ENCODE results near the gene MELTF. TPM values are rescaled to one million over a fixed set of nuclear protein-coding genes. Genes with fewer than 3 reads are reported as not detected.
"Not testable (repeated sequence)": the region's sequence is repeated elsewhere in the genome, so short reads cannot be mapped to it uniquely, and the experiment has no call there.

Gene MELTF
- polyA plus RNA-seq, 2 of the 4 experiments (the other 2 are of a cell fraction) = 10.5 to 23.4 TPM

- TF ChIP-seq KDM1A (IDR thresholded peaks at IDR 0.05; ENCODE audit: low read depth) (no peak), TFCP2L1 (CRISPR knock-in tag; IDR thresholded peaks at IDR 0.05) (no peak), ZSCAN20 (CRISPR knock-in tag; IDR thresholded peaks at IDR 0.05) (no peak), CHD4 (IDR thresholded peaks at IDR 0.05; ENCODE audit: borderline replicate concordance) (no peak), CEBPB (IDR thresholded peaks at IDR 0.05) (no peak), POLR2A (IDR thresholded peaks at IDR 0.05; ENCODE audit: low read length) (no peak), ZNF302 (CRISPR knock-in tag; IDR thresholded peaks at IDR 0.05) (no peak), HOXB5 (CRISPR knock-in tag; IDR thresholded peaks at IDR 0.05) (no peak), HOXB13 (CRISPR knock-in tag; IDR thresholded peaks at IDR 0.05; ENCODE audit: low read depth) (no peak), HES2 (IDR thresholded peaks at IDR 0.05) (no peak), NFE2L2 (conservative IDR thresholded peaks at IDR 0.05; ENCODE audit: low read length) (no peak), EHMT2 (IDR thresholded peaks at IDR 0.05; ENCODE audit: low read depth) (no peak)
- TF ChIP-seq, protein P1, sequence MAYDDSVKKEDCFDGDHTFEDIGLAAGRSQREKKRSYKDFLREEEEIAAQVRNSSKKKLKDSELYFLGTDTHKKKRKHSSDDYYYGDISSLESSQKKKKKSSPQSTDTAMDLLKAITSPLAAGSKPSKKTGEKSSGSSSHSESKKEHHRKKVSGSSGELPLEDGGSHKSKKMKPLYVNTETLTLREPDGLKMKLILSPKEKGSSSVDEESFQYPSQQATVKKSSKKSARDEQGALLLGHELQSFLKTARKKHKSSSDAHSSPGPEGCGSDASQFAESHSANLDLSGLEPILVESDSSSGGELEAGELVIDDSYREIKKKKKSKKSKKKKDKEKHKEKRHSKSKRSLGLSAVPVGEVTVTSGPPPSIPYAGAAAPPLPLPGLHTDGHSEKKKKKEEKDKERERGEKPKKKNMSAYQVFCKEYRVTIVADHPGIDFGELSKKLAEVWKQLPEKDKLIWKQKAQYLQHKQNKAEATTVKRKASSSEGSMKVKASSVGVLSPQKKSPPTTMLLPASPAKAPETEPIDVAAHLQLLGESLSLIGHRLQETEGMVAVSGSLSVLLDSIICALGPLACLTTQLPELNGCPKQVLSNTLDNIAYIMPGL (CRISPR knock-in tag; IDR thresholded peaks at IDR 0.05; ENCODE audit: borderline replicate concordance) = no peak
- CTCF ChIA-PET = no interaction called here
- FAIRE-seq (no peak), DNase-seq (ENCODE audit: low read depth in 1 of 2, low spot score in 1 of 2) (no peak), ATAC-seq (no peak)
- H3K9me3 ChIP-seq = no peaks in the 10 kb centered on the region
- POLR2A ChIA-PET = no interaction called here
- no peak overlapping the region for H3K27ac ChIP-seq
- 87% methylated on average over 1 of the region's 1 CpG for WGBS (ENCODE audit: missing lambda C conversion rate)
- H3K4me3 ChIP-seq = no peak overlapping the region
- H3K4me2 ChIP-seq = no peak overlapping the region
- H3K4me1 ChIP-seq = no peaks in the 10 kb centered on the region
These were observed 35.2 kb upstream of the MELTF start for GRCh38 chr3:197064771-197065170.

GRCh38 chr3:197062446-197062845 lies 32.8 kb upstream of the MELTF start:
- ChIA-PET POLR2A (no interaction called here), CTCF (interaction anchor here (0.6 kb wide), 1 partner anchor 801 kb away, joined by 3 read pairs; no protein-coding TSS in a partner anchor)
- FAIRE-seq (no peak), ATAC-seq (no peak), DNase-seq (ENCODE audit: low read depth in 1 of 2, low spot score in 1 of 2) (no peak)
- TF ChIP-seq POLR2AphosphoS2 (conservative IDR thresholded peaks at IDR 0.05; ENCODE audit: low read length) (no peak), TP53 (CRISPR knock-in tag; IDR thresholded peaks at IDR 0.05) (no peak), JUNB (IDR thresholded peaks at IDR 0.05) (no peak), BHLHE40 (IDR thresholded peaks at IDR 0.05; ENCODE audit: low read depth, low read length) (no peak), NFE2L2 (conservative IDR thresholded peaks at IDR 0.05; ENCODE audit: low read length) (no peak), SMC3 (IDR thresholded peaks at IDR 0.05) (no peak), REST (IDR thresholded peaks at IDR 0.05) (no peak), RARB (CRISPR knock-in tag; IDR thresholded peaks at IDR 0.05) (no peak), FOSL2 (IDR thresholded peaks at IDR 0.05) (no peak), FOSL2 (CRISPR knock-in tag; IDR thresholded peaks at IDR 0.05) (no peak), SREBF2 (IDR thresholded peaks at IDR 0.05) (no peak), HEYL (CRISPR knock-in tag; IDR thresholded peaks at IDR 0.05) (no peak), MAZ (IDR thresholded peaks at IDR 0.05; ENCODE audit: borderline replicate concordance, low read depth, low read length) (no peak), ZFP36 (IDR thresholded peaks at IDR 0.05; ENCODE audit: borderline replicate concordance, partially characterized antibody) (no peak), RFX5 (IDR thresholded peaks at IDR 0.05) (no peak), E2F6 (IDR thresholded peaks at IDR 0.05; ENCODE audit: borderline replicate concordance, low read depth) (no peak), ZSCAN20 (CRISPR knock-in tag; IDR thresholded peaks at IDR 0.05) (no peak), GATA3 (IDR thresholded peaks at IDR 0.05; ENCODE audit: borderline replicate concordance) (no peak), EHF (CRISPR knock-in tag; IDR thresholded peaks at IDR 0.05) (no peak), HOXB13 (CRISPR knock-in tag; IDR thresholded peaks at IDR 0.05; ENCODE audit: low read depth) (no peak)
- Histone ChIP-seq H3K4me2 (no peak overlapping the region), H3K9me3 (no peaks in the 10 kb centered on the region), H3K27ac (no peak overlapping the region), H3K4me1 (no peaks in the 10 kb centered on the region), H3K4me3 (no peak overlapping the region)
- WGBS (ENCODE audit: missing lambda C conversion rate) = 82% methylated on average over 4 of the region's 4 CpGs

DNA sequence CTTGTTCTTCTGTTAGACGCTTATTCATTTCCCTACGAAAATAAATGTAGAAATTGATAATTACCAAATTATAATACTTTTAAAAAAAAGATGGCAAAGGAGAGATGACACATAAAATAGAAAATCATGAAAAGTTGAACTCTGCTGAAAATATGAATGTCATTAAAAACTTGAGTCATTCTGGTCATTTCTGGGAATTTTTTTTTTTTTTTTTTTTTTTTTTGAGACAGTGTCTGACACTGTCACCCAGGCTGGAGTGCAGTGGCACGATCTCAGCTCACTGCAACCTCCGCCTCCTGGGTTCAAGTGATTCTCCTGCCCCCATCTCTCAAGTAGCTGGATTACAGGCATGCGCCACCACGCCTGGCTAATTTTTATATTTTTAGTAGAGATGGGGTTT lies 22.0 kb upstream of the MELTF start:
- POLR2A ChIA-PET = interaction anchor here (0.6 kb wide), 1 partner anchor 798 kb away, joined by 3 read pairs; no protein-coding TSS in a partner anchor
- WGBS (ENCODE audit: missing lambda C conversion rate) = 89% methylated on average over 6 of the region's 6 CpGs
- FAIRE-seq; H3K27ac ChIP-seq; H3K4me3 ChIP-seq; CTCF ChIA-PET; H3K4me2 ChIP-seq; H3K4me1 ChIP-seq; DNase-seq (ENCODE audit: low read depth in 1 of 2, low spot score in 1 of 2); ATAC-seq; H3K9me3 ChIP-seq: not testable (repeated sequence)

Data from A549 (cell line).